IMR-90 (cell line): ENCODE data around the gene EDC4. TPM values are rescaled to one million over a fixed set of nuclear protein-coding genes. Genes with fewer than 3 reads are reported as not detected.
A peak's percentile ranks its signal among the peaks of the same experiment; 100 is the strongest.

Experiments
- ATAC-seq: fragments of 200-7000 bp; cut with Tn5 transposase; 2 replicates; pipeline ENCODE4 v1.9.1; 2020; ENCODE audit warnings: low read depth, mild to moderate bottlenecking, moderate library complexity
- BruUV-seq: library from RNA; stranded (reverse); fragments of 400-500 nt; replicated peaks from 2 replicates; lab custom pipeline; 2021; lab: Mats Ljungman, UMichigan
- CTCF ChIA-PET: fragments of 300-600 bp; formaldehyde crosslinking; extraction: SDS; loops from one replicate; lab custom pipeline; 2021; ENCODE audit warnings: antibody characterized with exemption; lab: Yijun Ruan, JAX
- POLR2A ChIA-PET: fragments of 300-600 bp; sonication (Branson Sonifier 250); formaldehyde crosslinking; loops from one replicate; lab custom pipeline; 2022; ENCODE audit warnings: antibody characterized with exemption; ENCODE audit not compliant: unreplicated experiment; lab: Charles Lee
- DNase-seq: peaks from one replicate; pipeline ENCODE4 v3.0.0; 2013
- H2AFZ ChIP-seq: replicated peaks from 2 replicates; pipeline ENCODE3; 2013; ENCODE audit warnings: low read length, mild to moderate bottlenecking; ENCODE audit not compliant: poor library complexity
- H2AK5ac ChIP-seq: 2 replicates; pipeline ENCODE4 v1.6.1; 2013; ENCODE audit warnings: low read depth, low read length, inconsistent platforms
- H2AK9ac ChIP-seq: replicated peaks from 2 replicates; pipeline ENCODE3; 2013; ENCODE audit warnings: mild to moderate bottlenecking, low read depth, low read length, moderate library complexity; ENCODE audit not compliant: poor library complexity
- H2BK120ac ChIP-seq: 2 replicates; pipeline ENCODE4 v1.6.1; 2013; ENCODE audit warnings: low read depth, low read length, inconsistent platforms
- H2BK15ac ChIP-seq: 3 replicates; pipeline ENCODE4 v1.6.1; 2013; ENCODE audit warnings: low read depth, low read length, inconsistent platforms
- H2BK20ac ChIP-seq: 2 replicates; pipeline ENCODE4 v1.6.1; 2013; ENCODE audit warnings: low read depth, mild to moderate bottlenecking, inconsistent platforms, low read length, moderate library complexity
- H2BK5ac ChIP-seq: 2 replicates; pipeline ENCODE4 v1.6.1; 2013; ENCODE audit warnings: mild to moderate bottlenecking, low read depth, low read length, inconsistent platforms; ENCODE audit not compliant: poor library complexity, severe bottlenecking
- H3K14ac ChIP-seq: replicated peaks from 2 replicates; pipeline ENCODE4 v1.6.1; 2013; ENCODE audit warnings: low read depth, low read length, inconsistent platforms
- H3K18ac ChIP-seq: 2 replicates; pipeline ENCODE4 v1.6.1; 2013; ENCODE audit warnings: low read depth, low read length, control low read depth
- H3K23ac ChIP-seq: 2 replicates; pipeline ENCODE4 v1.6.1; 2013; ENCODE audit warnings: low read depth, low read length, inconsistent platforms
- H3K27ac ChIP-seq: 2 replicates; pipeline ENCODE4 v1.5.1; 2013; ENCODE audit warnings: mild to moderate bottlenecking, control low read depth, low read length; ENCODE audit not compliant: insufficient read depth
- H3K27me3 ChIP-seq: 2 replicates; pipeline ENCODE4 v1.6.1; 2013; ENCODE audit warnings: low read length; ENCODE audit not compliant: control insufficient read depth, insufficient read depth
- H3K36me3 ChIP-seq: 2 replicates; pipeline ENCODE4 v1.6.1; 2013; ENCODE audit warnings: low read length, mixed read lengths; ENCODE audit not compliant: control insufficient read depth, insufficient read depth
- H3K4ac ChIP-seq: 2 replicates; pipeline ENCODE4 v1.6.1; 2013; ENCODE audit warnings: low read depth, low read length, inconsistent platforms
- H3K4me1 ChIP-seq: 2 replicates; pipeline ENCODE4 v1.6.1; 2013; ENCODE audit warnings: low read length, mixed read lengths; ENCODE audit not compliant: control insufficient read depth, insufficient read depth
- H3K4me2 ChIP-seq: 2 replicates; pipeline ENCODE4 v1.6.1; 2013; ENCODE audit warnings: low read depth, mild to moderate bottlenecking, control low read depth, low read length, moderate library complexity
- H3K4me3 ChIP-seq: 2 replicates; pipeline ENCODE4 v1.5.1; 2013; ENCODE audit warnings: low read depth, mild to moderate bottlenecking, control low read depth, low read length, moderate library complexity; ENCODE audit not compliant: insufficient read depth
- H3K56ac ChIP-seq: 2 replicates; pipeline ENCODE4 v1.6.1; 2013; ENCODE audit warnings: low read length, inconsistent platforms; ENCODE audit not compliant: insufficient read depth; ENCODE audit errors: extremely low read depth
- H3K79me1 ChIP-seq, 2 experiments: 2 replicates each; pipeline ENCODE4 v1.6.1; 2013; ENCODE audit warnings: low read length in 2 of 2, inconsistent platforms in 1 of 2, low read depth in 1 of 2
- H3K9ac ChIP-seq: 2 replicates; pipeline ENCODE4 v1.6.1; 2013; ENCODE audit warnings: low read depth, low read length, control low read depth
- H3K9me1 ChIP-seq: 2 replicates; pipeline ENCODE4 v1.6.1; 2013; ENCODE audit warnings: low read length, inconsistent platforms; ENCODE audit not compliant: insufficient read depth
- H3K9me3 ChIP-seq: 2 replicates; pipeline ENCODE4 v1.6.1; 2013; ENCODE audit warnings: low read length; ENCODE audit not compliant: control insufficient read depth, insufficient read depth
- H4K20me1 ChIP-seq: 2 replicates; pipeline ENCODE4 v1.6.1; 2013; ENCODE audit warnings: low read length, inconsistent platforms; ENCODE audit not compliant: insufficient read depth
- H4K5ac ChIP-seq: 2 replicates; pipeline ENCODE4 v1.6.1; 2013; ENCODE audit warnings: mild to moderate bottlenecking, low read depth, low read length, control low read depth
- H4K8ac ChIP-seq, 2 experiments: 2 replicates each; pipeline ENCODE4 v1.6.1; 2013; ENCODE audit warnings: low read depth in 2 of 2, low read length in 2 of 2, control low read depth in 1 of 2, inconsistent platforms in 1 of 2
- H4K91ac ChIP-seq: 2 replicates; pipeline ENCODE4 v1.6.1; 2013; ENCODE audit warnings: low read depth, low read length, inconsistent platforms; ENCODE audit not compliant: insufficient read depth
- BHLHE40 ChIP-seq: fragments of 150-350 bp; IDR thresholded peaks from 2 replicates; pipeline ENCODE4 v1.6.1; 2016; ENCODE audit warnings: mild to moderate bottlenecking, low read depth, low read length
- CEBPB ChIP-seq: IDR thresholded peaks from 2 replicates; pipeline ENCODE4 v1.6.1; 2012; ENCODE audit warnings: low read depth, low read length, improper control_type of control experiment
- CHD1 ChIP-seq: IDR thresholded peaks from 2 replicates; pipeline ENCODE4 v1.6.1; 2012; ENCODE audit warnings: low read depth, low read length, improper control_type of control experiment
- CTCF ChIP-seq: conservative IDR thresholded peaks from 2 replicates; pipeline ENCODE4 v1.5.1; 2012; ENCODE audit warnings: mild to moderate bottlenecking, low read depth, low read length, improper control_type of control experiment
- ELK1 ChIP-seq: fragments of 150-350 bp; IDR thresholded peaks from 2 replicates; pipeline ENCODE4 v1.6.1; 2016; ENCODE audit warnings: low read depth, mild to moderate bottlenecking, low read length, moderate library complexity, borderline replicate concordance
- FOS ChIP-seq: fragments of 150-350 bp; IDR thresholded peaks from 2 replicates; pipeline ENCODE4 v1.6.1; 2016; ENCODE audit warnings: low read depth, low read length
- MAFK ChIP-seq: IDR thresholded peaks from 2 replicates; pipeline ENCODE4 v1.6.1; 2012; ENCODE audit warnings: low read depth, low read length, improper control_type of control experiment
- MAZ ChIP-seq: IDR thresholded peaks from 2 replicates; pipeline ENCODE4 v1.6.1; 2012; ENCODE audit warnings: low read depth, mild to moderate bottlenecking, low read length, improper control_type of control experiment, moderate library complexity, borderline replicate concordance
- MXI1 ChIP-seq: IDR thresholded peaks from 2 replicates; pipeline ENCODE4 v1.6.1; 2012; ENCODE audit warnings: low read depth, mild to moderate bottlenecking, low read length, moderate library complexity, borderline replicate concordance
- NFE2L2 ChIP-seq: fragments of 150-350 bp; IDR thresholded peaks from 2 replicates; pipeline ENCODE4 v1.6.1; 2016; ENCODE audit warnings: low read depth, mild to moderate bottlenecking, low read length
- POLR2A ChIP-seq: IDR thresholded peaks from 2 replicates; pipeline ENCODE4 v1.6.1; 2012; ENCODE audit warnings: mild to moderate bottlenecking, low read depth, low read length
- RAD21 ChIP-seq: IDR thresholded peaks from 2 replicates; pipeline ENCODE4 v1.6.1; 2012; ENCODE audit warnings: low read length, improper control_type of control experiment
- RCOR1 ChIP-seq: IDR thresholded peaks from 2 replicates; pipeline ENCODE4 v1.6.1; 2012; ENCODE audit warnings: mild to moderate bottlenecking, low read length, improper control_type of control experiment; ENCODE audit not compliant: insufficient replicate concordance
- RFX5 ChIP-seq: IDR thresholded peaks from 2 replicates; pipeline ENCODE4 v1.8.0; 2012; ENCODE audit warnings: low read depth, mild to moderate bottlenecking, low read length, moderate library complexity
- SMC3 ChIP-seq: fragments of 150-350 bp; IDR thresholded peaks from 2 replicates; pipeline ENCODE4 v1.6.1; 2016; ENCODE audit warnings: low read depth, mild to moderate bottlenecking, antibody characterized with exemption, low read length, moderate library complexity
- WGBS, 2 experiments: methylation state at CpG; one replicate each; pipeline versions ENCODE4 v1.1.5 to v1.1.7; 2013; ENCODE audit warnings: missing lambda C conversion rate in 2 of 2; ENCODE audit not compliant: insufficient read length in 1 of 2; ENCODE audit errors: extremely low coverage in 2 of 2; 5-methylcytosine and 5-hydroxymethylcytosine counted together
- dilution Hi-C: fragments of 300-500 bp; cut with HindIII; formaldehyde crosslinking; loops from one replicate; pipeline ENCODE4 v1.14.3; 2018; ENCODE audit warnings: low sequenced_read_pairs; ENCODE audit not compliant: unreplicated experiment
- in situ Hi-C: fragments of 300-500 bp; cut with MboI; formaldehyde crosslinking; loops from 3 replicates; pipeline ENCODE4 v1.14.3; 2019; ENCODE audit warnings: low sequenced_read_pairs, inconsistent platforms, mixed read lengths
- intact Hi-C: fragments of 100-400 bp; cut with micrococcal nuclease; formaldehyde crosslinking; loops from 2 replicates; pipeline ENCODE4 v1.10.0; 2022
- polyA plus RNA-seq, 3 experiments: library from polyadenylated mRNA; depleted of rRNA; stranded (reverse); fragments of >200 nt; gene quantifications; 2 replicates each; pipeline ENCODE4 v1.2.3, GENCODE V29; 2012; ENCODE audit warnings: low replicate concordance in 1 of 3
- total RNA-seq: library from RNA; depleted of rRNA; stranded (reverse); fragments of >200 nt; gene quantifications from 2 replicates; pipeline ENCODE4 v1.2.3, GENCODE V29; 2012
- TF ChIP-seq, protein P1 (sequence below): fragments of 150-350 bp; IDR thresholded peaks from 2 replicates; pipeline ENCODE4 v1.6.1; 2017; ENCODE audit warnings: mild to moderate bottlenecking, antibody characterized with exemption, low read length, low read depth

EDC4 gene
- total and polyA plus RNA-seq, 2 of the 4 experiments (the other 2 are of a cell fraction), result 33.2 to 64.0 TPM

- peak overlapping the region; percentile 75; the same call in 1 of the 2 replicates for H3K4me3 ChIP-seq
- no peaks in the 10 kb centered on the region for H3K27me3 ChIP-seq
- no peak overlapping the region for H2BK5ac ChIP-seq
- H3K36me3 ChIP-seq, result peaks cover 28% of the 10 kb centered on the region
- H3K9me1 ChIP-seq, result peaks cover 7% of the 10 kb centered on the region; the same call in 1 of the 2 replicates
- H3K4me2 ChIP-seq, result peak overlapping the region; percentile 97
- H2AK9ac ChIP-seq, result no peak overlapping the region
- no peak for ATAC-seq
- peak overlapping the region; percentile 71 to 99 for H4K8ac ChIP-seq
- H2AFZ ChIP-seq, result peak overlapping the region; percentile 97
- peak overlapping the region; percentile 60; the same call in 1 of the 2 replicates for H4K91ac ChIP-seq
- H3K4ac ChIP-seq, result peak overlapping the region; percentile 80; the same call in 1 of the 2 replicates
- H2BK20ac ChIP-seq, result no peak overlapping the region
- H3K4me1 ChIP-seq, result peaks cover 2% of the 10 kb centered on the region
- H3K9ac ChIP-seq, result 0 out of 2 replicates have a peak overlapping the region, but pooled peaks have one; percentile 79
- H4K5ac ChIP-seq, result peak overlapping the region; percentile 56; the same call in 1 of the 2 replicates
- H3K27ac ChIP-seq, result no peak overlapping the region
- H2BK120ac ChIP-seq, result no peak overlapping the region
- H4K20me1 ChIP-seq, result no peaks in the 10 kb centered on the region
- peaks cover 6 to 36% of the 10 kb centered on the region in 2 experiments; a peak in 3 of 4 replicates for H3K79me1 ChIP-seq
- ChIA-PET POLR2A (no interaction called here), CTCF (interaction anchor here (2.4 kb wide), 1 partner anchor 18 kb away, joined by 11 read pairs; no protein-coding TSS in a partner anchor)
- no peak overlapping the region for H2AK5ac ChIP-seq
- no CpG with 5 or more reads among the region's 10 CpGs for WGBS, 2 experiments
- TF ChIP-seq RFX5 (no peak), MAFK (no peak), MXI1 (no peak), ELK1 (no peak), RAD21 (no peak), CEBPB (no peak), FOS (no peak), MAZ (no peak), CHD1 (no peak), CTCF (no peak), SMC3 (no peak), POLR2A (no peak), RCOR1 (no peak), BHLHE40 (no peak), NFE2L2 (no peak)
- TF ChIP-seq, protein P1, sequence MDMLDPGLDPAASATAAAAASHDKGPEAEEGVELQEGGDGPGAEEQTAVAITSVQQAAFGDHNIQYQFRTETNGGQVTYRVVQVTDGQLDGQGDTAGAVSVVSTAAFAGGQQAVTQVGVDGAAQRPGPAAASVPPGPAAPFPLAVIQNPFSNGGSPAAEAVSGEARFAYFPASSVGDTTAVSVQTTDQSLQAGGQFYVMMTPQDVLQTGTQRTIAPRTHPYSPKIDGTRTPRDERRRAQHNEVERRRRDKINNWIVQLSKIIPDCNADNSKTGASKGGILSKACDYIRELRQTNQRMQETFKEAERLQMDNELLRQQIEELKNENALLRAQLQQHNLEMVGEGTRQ, result no peak
- intact Hi-C loops (no loop called here), dilution Hi-C loops (no loop called here), in situ Hi-C loops (no loop called here)
- no TSS peak for BruUV-seq
- H3K14ac ChIP-seq, result peak overlapping the region; percentile 98
- H3K9me3 ChIP-seq, result no peaks in the 10 kb centered on the region
- peak overlapping the region; percentile 98 for H3K23ac ChIP-seq
- DNase-seq, result no peak
- no peak overlapping the region for H2BK15ac ChIP-seq
- no peak overlapping the region for H3K18ac ChIP-seq
- H3K56ac ChIP-seq, result no peak overlapping the region; the same call in 1 of the 2 replicates
Observed at GRCh38 chr16:67834242-67834614, 38.6 kb upstream of the EDC4 start.
